HG03196 (cell line): Measurements from ENCODE around the gene RIMBP2.

Experiments used
- ATAC-seq: cut with Tn5 transposase; IDR thresholded peaks from one replicate; pipeline ENCODE4 v1.9.1; 2021; ENCODE audit not compliant: unreplicated experiment

Gene RIMBP2

GRCh38 chr12:130351326-130351725 lies 364.8 kb downstream of the RIMBP2 start:
- ATAC-seq: no peak

- ATAC-seq: no peak
Observed at GRCh38 chr12:130350715-130351114, 365.4 kb downstream of the RIMBP2 start.

GRCh38 chr12:130347588-130347987 lies 368.5 kb downstream of the RIMBP2 start:
- no peak for ATAC-seq
